Astrocyte (in vitro differentiated cells and primary cell): ENCODE results near the gene AGBL4. TPM values are rescaled to one million over a fixed set of nuclear protein-coding genes. Genes with fewer than 3 reads are reported as not detected.

ENCODE experiments used
- DNase-seq: peaks from one replicate; pipeline ENCODE4 v3.0.0-alpha.2; 2010; ENCODE audit warnings: low read depth
- FAIRE-seq: peaks from 2 replicates; lab custom pipeline; 2011; peaks lifted over from hg19 to GRCh38; lab: Jason Lieb, UNC
- H2AFZ ChIP-seq: 2 replicates; pipeline ENCODE4 v1.6.0; 2012; ENCODE audit warnings: low read depth, low read length, inconsistent platforms
- H3K27ac ChIP-seq: 2 replicates; pipeline ENCODE4 v1.5.1; 2011; ENCODE audit warnings: low read depth, low read length, inconsistent platforms
- H3K27me3 ChIP-seq: 2 replicates; pipeline ENCODE4 v1.6.0; 2011; ENCODE audit warnings: low read length, inconsistent platforms; ENCODE audit not compliant: insufficient read depth
- H3K36me3 ChIP-seq: 2 replicates; pipeline ENCODE4 v1.5.1; 2011; ENCODE audit warnings: low read length, inconsistent platforms; ENCODE audit not compliant: insufficient read depth
- H3K4me1 ChIP-seq: 2 replicates; pipeline ENCODE4 v1.5.1; 2011; ENCODE audit warnings: low read length, inconsistent platforms; ENCODE audit not compliant: insufficient read depth
- H3K4me2 ChIP-seq: 2 replicates; pipeline ENCODE4 v1.6.0; 2012; ENCODE audit warnings: low read length, inconsistent platforms
- H3K4me3 ChIP-seq: 2 replicates; pipeline ENCODE4 v1.5.1; 2011; ENCODE audit warnings: low read depth, mild to moderate bottlenecking, low read length, inconsistent platforms; ENCODE audit not compliant: insufficient read depth
- H3K79me2 ChIP-seq: 2 replicates; pipeline ENCODE4 v1.6.0; 2012; ENCODE audit warnings: mild to moderate bottlenecking, low read length, inconsistent platforms; ENCODE audit not compliant: insufficient read depth
- H3K9ac ChIP-seq: 2 replicates; pipeline ENCODE4 v1.6.0; 2012; ENCODE audit warnings: mild to moderate bottlenecking, low read length, inconsistent platforms
- H3K9me3 ChIP-seq: 2 replicates; pipeline ENCODE4 v1.5.1; 2012; ENCODE audit warnings: low read depth, mild to moderate bottlenecking, low read length, inconsistent platforms; ENCODE audit not compliant: insufficient read depth
- H4K20me1 ChIP-seq: 2 replicates; pipeline ENCODE4 v1.6.0; 2012; ENCODE audit warnings: low read length, inconsistent platforms; ENCODE audit not compliant: insufficient read depth
- H3K27ac Mint-ChIP-seq: one replicate; pipeline ENCODE4 v1.8.0; 2021; ENCODE audit warnings: mild to moderate bottlenecking, mixed read lengths; ENCODE audit not compliant: unreplicated experiment
- H3K27me3 Mint-ChIP-seq: one replicate; pipeline ENCODE4 v1.8.0; 2021; ENCODE audit warnings: low read depth, mixed read lengths; ENCODE audit not compliant: unreplicated experiment
- H3K36me3 Mint-ChIP-seq: one replicate; pipeline ENCODE4 v1.8.0; 2021; ENCODE audit warnings: low read depth, mixed read lengths; ENCODE audit not compliant: unreplicated experiment
- H3K4me1 Mint-ChIP-seq: one replicate; pipeline ENCODE4 v1.8.0; 2021; ENCODE audit warnings: low read depth, mixed read lengths; ENCODE audit not compliant: unreplicated experiment
- H3K4me3 Mint-ChIP-seq: one replicate; pipeline ENCODE4 v1.8.0; 2021; ENCODE audit warnings: mild to moderate bottlenecking, moderate library complexity, mixed read lengths; ENCODE audit not compliant: unreplicated experiment
- H3K9me3 Mint-ChIP-seq: one replicate; pipeline ENCODE4 v1.8.0; 2021; ENCODE audit warnings: mild to moderate bottlenecking, mixed read lengths; ENCODE audit not compliant: unreplicated experiment
- EZH2 ChIP-seq: IDR thresholded peaks from 2 replicates; pipeline ENCODE4 v1.6.1; 2012; ENCODE audit warnings: mild to moderate bottlenecking, low read length, inconsistent platforms; ENCODE audit not compliant: insufficient read depth
- total RNA-seq: library from RNA; stranded (reverse); gene quantifications from 2 replicates; pipeline ENCODE4 v1.2.1, GENCODE V29; 2021
- TF ChIP-seq, protein P1 (sequence below): IDR thresholded peaks from 2 replicates; pipeline ENCODE4 v1.5.1; 2011; ENCODE audit warnings: low read depth, mild to moderate bottlenecking, inconsistent platforms, low read length, moderate library complexity; ENCODE audit not compliant: insufficient read depth

AGBL4 gene
- total RNA-seq, 1 donor from 2014 or later, result not detected

DNA sequence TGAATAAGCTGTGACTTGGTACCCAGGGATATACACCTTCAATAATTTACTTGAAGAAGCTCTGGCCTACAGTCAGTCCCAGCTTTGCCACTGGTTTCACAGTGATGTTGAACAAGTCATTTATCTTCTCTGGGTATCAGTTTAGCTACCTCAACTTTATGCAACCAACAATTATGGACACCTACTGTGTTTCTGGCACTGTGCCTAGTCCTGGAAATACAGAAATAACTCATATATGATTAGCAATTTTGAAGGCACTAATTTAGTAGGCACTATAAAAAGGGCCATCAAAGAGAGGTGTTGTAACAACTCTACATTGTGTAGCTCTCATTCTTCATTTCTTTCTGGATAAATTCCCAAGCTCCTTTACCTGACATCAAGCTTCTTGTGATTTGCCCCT lies 1463.2 kb downstream of the AGBL4 start:
- no peak overlapping the region for H3K27ac ChIP-seq
- DNase-seq (no peak), FAIRE-seq (no peak)
- no peaks in the 10 kb centered on the region for H3K4me1 Mint-ChIP-seq
- no peaks in the 10 kb centered on the region for H3K9me3 Mint-ChIP-seq
- H3K27ac Mint-ChIP-seq, result no peak overlapping the region
- H3K4me2 ChIP-seq, result no peak overlapping the region
- H3K4me3 Mint-ChIP-seq, result no peak overlapping the region
- no peaks in the 10 kb centered on the region for H3K9me3 ChIP-seq
- H3K9ac ChIP-seq, result no peak overlapping the region
- no peaks in the 10 kb centered on the region for H3K36me3 Mint-ChIP-seq
- H2AFZ ChIP-seq, result no peak overlapping the region
- no peaks in the 10 kb centered on the region for H3K79me2 ChIP-seq
- H3K4me1 ChIP-seq, result no peaks in the 10 kb centered on the region
- no peaks in the 10 kb centered on the region for H3K36me3 ChIP-seq
- H3K4me3 ChIP-seq, result no peak overlapping the region
- H4K20me1 ChIP-seq, result no peaks in the 10 kb centered on the region
- peaks cover 11% of the 10 kb centered on the region for H3K27me3 Mint-ChIP-seq
- no peak for TF ChIP-seq EZH2
- TF ChIP-seq, protein P1, sequence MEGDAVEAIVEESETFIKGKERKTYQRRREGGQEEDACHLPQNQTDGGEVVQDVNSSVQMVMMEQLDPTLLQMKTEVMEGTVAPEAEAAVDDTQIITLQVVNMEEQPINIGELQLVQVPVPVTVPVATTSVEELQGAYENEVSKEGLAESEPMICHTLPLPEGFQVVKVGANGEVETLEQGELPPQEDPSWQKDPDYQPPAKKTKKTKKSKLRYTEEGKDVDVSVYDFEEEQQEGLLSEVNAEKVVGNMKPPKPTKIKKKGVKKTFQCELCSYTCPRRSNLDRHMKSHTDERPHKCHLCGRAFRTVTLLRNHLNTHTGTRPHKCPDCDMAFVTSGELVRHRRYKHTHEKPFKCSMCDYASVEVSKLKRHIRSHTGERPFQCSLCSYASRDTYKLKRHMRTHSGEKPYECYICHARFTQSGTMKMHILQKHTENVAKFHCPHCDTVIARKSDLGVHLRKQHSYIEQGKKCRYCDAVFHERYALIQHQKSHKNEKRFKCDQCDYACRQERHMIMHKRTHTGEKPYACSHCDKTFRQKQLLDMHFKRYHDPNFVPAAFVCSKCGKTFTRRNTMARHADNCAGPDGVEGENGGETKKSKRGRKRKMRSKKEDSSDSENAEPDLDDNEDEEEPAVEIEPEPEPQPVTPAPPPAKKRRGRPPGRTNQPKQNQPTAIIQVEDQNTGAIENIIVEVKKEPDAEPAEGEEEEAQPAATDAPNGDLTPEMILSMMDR, result no peak
- no peaks in the 10 kb centered on the region for H3K27me3 ChIP-seq

DNA sequence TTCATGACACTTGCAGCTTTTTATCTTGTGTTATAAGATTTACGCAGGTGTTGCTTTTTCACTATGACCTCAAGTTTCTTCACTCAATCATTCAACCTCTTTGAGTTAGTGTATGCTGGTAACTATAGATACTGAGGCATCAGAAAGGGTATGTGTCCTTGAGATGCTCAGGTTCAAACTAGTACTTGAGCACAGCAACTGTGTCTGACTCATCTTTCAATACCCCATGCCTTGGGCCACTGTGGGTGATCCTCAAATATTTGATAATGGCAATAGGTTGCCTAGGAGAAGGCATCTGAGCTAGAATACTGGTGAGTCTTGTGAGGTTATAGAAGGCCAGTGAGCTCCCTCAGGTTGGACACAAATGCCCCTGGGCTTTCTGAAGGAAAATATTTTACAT lies 1463.6 kb downstream of the AGBL4 start:
- FAIRE-seq (no peak), DNase-seq (no peak)
- Histone ChIP-seq H3K27ac (no peak overlapping the region), H2AFZ (no peak overlapping the region), H3K4me2 (no peak overlapping the region), H3K9ac (no peak overlapping the region), H3K4me3 (no peak overlapping the region), H3K4me1 (no peaks in the 10 kb centered on the region), H3K27me3 (no peaks in the 10 kb centered on the region), H3K9me3 (no peaks in the 10 kb centered on the region), H4K20me1 (no peaks in the 10 kb centered on the region), H3K36me3 (no peaks in the 10 kb centered on the region), H3K79me2 (no peaks in the 10 kb centered on the region)
- TF ChIP-seq EZH2, result no peak
- TF ChIP-seq, protein P1, result no peak
- Mint-ChIP-seq H3K27me3 (peaks cover 11% of the 10 kb centered on the region), H3K4me1 (no peaks in the 10 kb centered on the region), H3K36me3 (no peaks in the 10 kb centered on the region), H3K9me3 (no peaks in the 10 kb centered on the region), H3K4me3 (no peak overlapping the region), H3K27ac (no peak overlapping the region)

DNA sequence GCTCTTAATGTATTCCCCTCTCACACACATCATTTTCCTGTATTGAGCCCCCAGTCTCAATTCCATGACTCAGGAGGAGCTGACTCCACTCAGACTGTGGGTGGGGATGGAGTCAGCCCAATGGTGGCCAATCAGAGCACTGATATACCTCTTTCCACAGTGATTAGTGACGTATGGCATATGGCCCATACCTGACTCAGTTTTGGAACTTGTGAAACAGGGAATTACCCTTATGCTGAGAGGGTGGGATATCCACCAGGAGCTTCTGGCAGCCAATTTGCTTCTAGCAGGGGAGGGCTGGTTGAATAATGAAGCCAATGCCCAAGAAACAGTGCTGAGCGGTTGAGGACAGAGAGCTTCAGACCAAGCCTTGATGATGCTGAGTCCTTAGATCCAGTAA lies 1465.4 kb downstream of the AGBL4 start:
- Histone ChIP-seq H3K27me3 (no peaks in the 10 kb centered on the region), H3K4me1 (no peaks in the 10 kb centered on the region), H3K79me2 (no peaks in the 10 kb centered on the region), H3K9ac (no peak overlapping the region), H3K9me3 (no peaks in the 10 kb centered on the region), H3K27ac (no peak overlapping the region), H3K36me3 (no peaks in the 10 kb centered on the region), H2AFZ (no peak overlapping the region), H3K4me3 (no peak overlapping the region), H4K20me1 (no peaks in the 10 kb centered on the region), H3K4me2 (no peak overlapping the region)
- FAIRE-seq, result no peak
- Mint-ChIP-seq H3K4me1 (no peaks in the 10 kb centered on the region), H3K9me3 (no peaks in the 10 kb centered on the region), H3K27ac (no peak overlapping the region), H3K27me3 (peaks cover 16% of the 10 kb centered on the region), H3K4me3 (no peak overlapping the region), H3K36me3 (no peaks in the 10 kb centered on the region)
- no peak for DNase-seq
- TF ChIP-seq, protein P1, result no peak
- TF ChIP-seq EZH2, result no peak
